MM.1S (cell line): ENCODE measurements around the gene MYLK3.

Experiments used
- DNase-seq: peaks from one replicate; pipeline ENCODE4 v3.0.0-alpha.2; 2015
- H2AFZ ChIP-seq: fragments of 300-600 bp; sonication (generic); 2 replicates; pipeline ENCODE4 v1.6.0; 2016; ENCODE audit warnings: antibody characterized with exemption, low read length
- H3F3A ChIP-seq: fragments of 300-600 bp; sonication (generic); 2 replicates; pipeline ENCODE4 v1.6.1; 2016; ENCODE audit warnings: mild to moderate bottlenecking, antibody characterized with exemption, low read length, moderate library complexity, mixed read lengths; ENCODE audit not compliant: insufficient read depth
- H3K27ac ChIP-seq: fragments of 300-600 bp; sonication (generic); 2 replicates; pipeline ENCODE4 v1.5.1; 2016; ENCODE audit warnings: mild to moderate bottlenecking, low read length
- H3K27me3 ChIP-seq: fragments of 300-600 bp; sonication (generic); replicated peaks from 2 replicates; pipeline ENCODE4 v1.6.0; 2016; ENCODE audit warnings: low read length; ENCODE audit not compliant: insufficient read depth
- H3K36me3 ChIP-seq: fragments of 300-600 bp; sonication (generic); replicated peaks from 2 replicates; pipeline ENCODE4 v1.6.1; 2016; ENCODE audit warnings: mild to moderate bottlenecking, low read length, mixed read lengths; ENCODE audit not compliant: insufficient read depth
- H3K4me1 ChIP-seq: fragments of 300-600 bp; sonication (generic); 2 replicates; pipeline ENCODE4 v1.6.1; 2016; ENCODE audit warnings: low read length, mixed read lengths
- H3K4me2 ChIP-seq: fragments of 300-600 bp; sonication (generic); 2 replicates; pipeline ENCODE4 v1.6.0; 2016; ENCODE audit warnings: low read depth, low read length
- H3K4me3 ChIP-seq: fragments of 300-600 bp; sonication (generic); 2 replicates; pipeline ENCODE4 v1.5.1; 2016; ENCODE audit warnings: low read length, mixed read lengths
- H3K79me2 ChIP-seq: fragments of 300-600 bp; sonication (generic); 2 replicates; pipeline ENCODE4 v1.6.1; 2016; ENCODE audit warnings: mixed run types, low read length, mixed read lengths
- H3K9ac ChIP-seq: fragments of 300-600 bp; sonication (generic); 2 replicates; pipeline ENCODE4 v1.6.1; 2016; ENCODE audit warnings: low read length, mixed read lengths
- H3K9me2 ChIP-seq: fragments of 300-600 bp; sonication (generic); replicated peaks from 2 replicates; pipeline ENCODE4 v1.6.1; 2016; ENCODE audit warnings: mild to moderate bottlenecking, low read length, mixed read lengths; ENCODE audit not compliant: insufficient read depth
- H3K9me3 ChIP-seq: fragments of 300-600 bp; sonication (generic); replicated peaks from 2 replicates; pipeline ENCODE4 v1.6.1; 2016; ENCODE audit warnings: mild to moderate bottlenecking, low read length, mixed read lengths; ENCODE audit not compliant: insufficient read depth
- H4K20me1 ChIP-seq: fragments of 300-600 bp; sonication (generic); 2 replicates; pipeline ENCODE4 v1.6.1; 2016; ENCODE audit warnings: mild to moderate bottlenecking, low read length, moderate library complexity, mixed read lengths; ENCODE audit not compliant: insufficient read depth
- CTCF ChIP-seq: fragments of 300-600 bp; sonication (generic); IDR thresholded peaks from 2 replicates; pipeline ENCODE4 v1.5.1; 2016; ENCODE audit warnings: antibody characterized with exemption, low read length, mixed read lengths
- EZH2 ChIP-seq: fragments of 300-600 bp; sonication (generic); optimal IDR thresholded peaks from 2 replicates; pipeline ENCODE3; 2017; ENCODE audit warnings: low read depth, mild to moderate bottlenecking, antibody characterized with exemption, low read length, mixed read lengths
- EZH2phosphoT487 ChIP-seq: fragments of 300-600 bp; sonication (generic); IDR thresholded peaks from 2 replicates; pipeline ENCODE4 v1.6.1; 2018; ENCODE audit warnings: antibody characterized with exemption, low read length

Gene MYLK3

DNA sequence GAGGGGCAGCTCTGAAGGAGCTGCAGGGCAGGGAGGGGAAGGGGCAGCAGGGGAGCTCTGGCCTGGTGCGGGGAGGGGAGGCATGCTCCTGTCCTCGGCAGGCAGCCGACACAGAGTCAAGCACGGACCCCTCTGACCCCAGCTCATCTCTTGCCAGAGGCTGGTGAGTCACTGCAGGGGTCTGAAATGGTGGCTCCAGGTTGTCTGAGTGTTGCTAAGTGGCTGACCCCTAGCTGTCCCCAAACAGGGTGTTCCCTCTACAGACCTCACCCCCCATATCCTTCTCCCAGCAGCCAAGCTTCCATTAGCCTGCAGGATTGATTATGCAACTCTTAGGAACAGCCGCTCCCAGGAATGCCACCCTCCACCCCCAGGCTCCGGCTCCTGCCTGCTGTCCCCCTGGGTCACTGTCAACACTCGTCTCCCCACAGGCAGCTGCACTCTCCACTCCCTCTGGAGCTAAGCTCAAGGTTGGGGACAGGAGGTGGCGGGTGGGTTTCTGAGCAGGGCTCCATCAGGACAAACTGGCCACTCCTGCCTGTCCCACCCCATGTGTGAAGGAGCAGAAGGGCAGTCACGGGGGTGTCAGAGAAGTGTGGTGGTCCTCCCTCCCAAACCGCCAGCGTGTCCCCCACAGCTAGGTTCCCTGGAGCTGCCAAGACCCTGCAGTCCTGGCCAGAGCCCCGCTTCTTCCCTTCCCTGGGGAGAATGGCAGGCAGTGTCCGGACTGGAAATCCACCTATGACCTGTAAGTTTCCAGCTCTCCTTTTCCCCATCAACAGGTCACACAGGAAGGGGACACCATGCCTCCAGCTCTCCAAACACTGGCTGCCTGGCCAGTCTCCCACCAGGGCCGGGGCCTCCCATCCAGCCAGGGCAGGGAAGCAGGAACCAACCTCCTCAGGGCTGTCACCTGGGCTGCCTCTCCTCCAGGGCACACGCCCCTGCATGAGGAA is 1.0 kb downstream of the MYLK3 start:
- no peaks in the 10 kb centered on the region for H3K9me2 ChIP-seq
- H3K79me2 ChIP-seq: no peaks in the 10 kb centered on the region
- no peak overlapping the region for H2AFZ ChIP-seq
- TF ChIP-seq CTCF: no peak
- no peak overlapping the region for H3K4me2 ChIP-seq
- DNase-seq: no peak
- H3K36me3 ChIP-seq: no peaks in the 10 kb centered on the region
- H3K4me3 ChIP-seq: no peak overlapping the region
- no peak overlapping the region for H3K27ac ChIP-seq
- no peaks in the 10 kb centered on the region for H3K4me1 ChIP-seq
- H3K27me3 ChIP-seq: no peaks in the 10 kb centered on the region
- H3K9me3 ChIP-seq: no peaks in the 10 kb centered on the region
- no peaks in the 10 kb centered on the region for H4K20me1 ChIP-seq
- no peak overlapping the region for H3K9ac ChIP-seq
- no peaks in the 10 kb centered on the region for H3F3A ChIP-seq

DNA sequence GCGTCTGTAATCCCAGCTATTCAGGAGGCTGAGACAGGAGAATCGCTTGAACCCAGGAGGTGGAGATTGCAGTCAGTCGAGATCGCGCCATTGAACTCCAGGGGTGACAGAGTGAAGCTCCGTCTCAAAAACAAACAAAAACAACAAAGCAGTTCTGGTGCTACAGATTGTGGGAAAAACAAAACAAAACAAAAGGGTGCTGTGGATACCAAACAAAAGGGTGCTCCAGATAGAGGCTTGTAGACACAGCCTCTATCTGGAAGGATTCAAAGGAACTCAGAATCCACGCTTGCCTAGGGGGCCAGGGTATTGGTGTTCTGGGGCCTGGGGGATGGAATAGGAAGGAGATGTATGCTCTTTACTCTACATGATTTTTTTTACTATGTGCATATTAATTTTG is 2.5 kb downstream of the MYLK3 start:
- Histone ChIP-seq H3K9me2 (no peaks in the 10 kb centered on the region), H3K79me2 (no peaks in the 10 kb centered on the region), H3K4me3 (no peak overlapping the region), H3K9me3 (no peaks in the 10 kb centered on the region), H3K9ac (no peak overlapping the region), H3K4me2 (no peak overlapping the region), H3K36me3 (no peaks in the 10 kb centered on the region), H3K27ac (no peak overlapping the region), H4K20me1 (no peaks in the 10 kb centered on the region), H2AFZ (no peak overlapping the region), H3F3A (no peaks in the 10 kb centered on the region), H3K27me3 (no peaks in the 10 kb centered on the region), H3K4me1 (0 out of 2 replicates have a peak, but pooled peaks cover 3% of the 10 kb centered on the region)
- TF ChIP-seq EZH2phosphoT487 (no peak), CTCF (no peak), EZH2 (no peak)
- DNase-seq: no peak

GRCh38 chr16:46743232-46743719 is 4.9 kb downstream of the MYLK3 start:
- H2AFZ ChIP-seq: no peak overlapping the region
- DNase-seq: no peak
- H3K4me2 ChIP-seq: no peak overlapping the region

More at GRCh38 chr16:46743232-46743719, 4.9 kb downstream of the MYLK3 start:
- no peak for TF ChIP-seq EZH2
- no peak for TF ChIP-seq CTCF
- no peak for TF ChIP-seq EZH2phosphoT487
- Histone ChIP-seq H3F3A (no peaks in the 10 kb centered on the region), H3K9ac (no peak overlapping the region), H4K20me1 (no peaks in the 10 kb centered on the region), H3K4me1 (0 out of 2 replicates have a peak, but pooled peaks cover 3% of the 10 kb centered on the region), H3K9me2 (no peaks in the 10 kb centered on the region), H3K36me3 (no peaks in the 10 kb centered on the region), H3K27me3 (no peaks in the 10 kb centered on the region), H3K79me2 (no peaks in the 10 kb centered on the region), H3K9me3 (no peaks in the 10 kb centered on the region), H3K27ac (no peak overlapping the region), H3K4me3 (no peak overlapping the region)
